ENCODE measurements around the gene MINDY4.

DNA sequence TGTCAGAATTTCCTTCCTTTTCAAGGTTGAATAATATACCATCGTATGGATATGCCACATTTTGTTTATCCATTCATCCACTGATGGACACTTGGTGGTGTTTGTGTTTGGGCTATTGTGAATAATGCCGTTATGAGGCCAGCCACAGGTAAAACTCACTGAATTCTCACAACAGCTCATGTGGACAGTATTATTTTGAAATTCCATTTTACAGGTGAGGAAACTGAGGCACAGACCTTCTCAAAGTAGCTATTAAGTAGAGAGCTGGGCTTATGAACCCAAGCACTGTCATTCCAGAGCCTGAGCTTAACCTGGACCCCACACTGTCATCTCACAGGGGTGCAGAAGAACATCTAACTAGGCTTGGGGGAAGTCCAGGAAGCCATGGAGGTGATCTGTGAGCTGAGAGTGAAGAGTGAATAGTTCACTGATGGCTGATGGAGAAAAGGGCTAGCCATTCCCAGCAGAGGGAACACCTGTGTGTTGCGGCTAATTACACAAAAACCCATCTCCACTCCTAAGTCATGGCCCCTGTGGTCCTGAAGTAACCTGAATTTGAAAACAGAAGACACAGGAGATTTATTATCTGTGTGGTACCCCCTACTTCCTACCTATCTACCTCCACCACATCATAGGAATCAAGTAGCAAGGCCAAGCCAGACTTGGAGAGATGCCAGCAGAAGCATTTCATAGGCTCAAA lies 10.6 kb upstream of the MINDY4 start:
- TF ChIP-seq MYC (IDR thresholded peaks at IDR 0.05; ENCODE audit: insufficient read depth, insufficient read length, insufficient replicate concordance, low read length, severe bottlenecking): no peak
- TF ChIP-seq TCF7 (IDR thresholded peaks at IDR 0.05; ENCODE audit: borderline replicate concordance): no peak
- TF ChIP-seq SP1 (IDR thresholded peaks at IDR 0.05; ENCODE audit: low read depth, low read length): no peak
- TF ChIP-seq RAD21 (IDR thresholded peaks at IDR 0.05; ENCODE audit: insufficient read depth, low read depth, low read length): no peak
- TF ChIP-seq ESRRA (IDR thresholded peaks at IDR 0.05; ENCODE audit: low read length): no peak
- TF ChIP-seq, protein P1, sequence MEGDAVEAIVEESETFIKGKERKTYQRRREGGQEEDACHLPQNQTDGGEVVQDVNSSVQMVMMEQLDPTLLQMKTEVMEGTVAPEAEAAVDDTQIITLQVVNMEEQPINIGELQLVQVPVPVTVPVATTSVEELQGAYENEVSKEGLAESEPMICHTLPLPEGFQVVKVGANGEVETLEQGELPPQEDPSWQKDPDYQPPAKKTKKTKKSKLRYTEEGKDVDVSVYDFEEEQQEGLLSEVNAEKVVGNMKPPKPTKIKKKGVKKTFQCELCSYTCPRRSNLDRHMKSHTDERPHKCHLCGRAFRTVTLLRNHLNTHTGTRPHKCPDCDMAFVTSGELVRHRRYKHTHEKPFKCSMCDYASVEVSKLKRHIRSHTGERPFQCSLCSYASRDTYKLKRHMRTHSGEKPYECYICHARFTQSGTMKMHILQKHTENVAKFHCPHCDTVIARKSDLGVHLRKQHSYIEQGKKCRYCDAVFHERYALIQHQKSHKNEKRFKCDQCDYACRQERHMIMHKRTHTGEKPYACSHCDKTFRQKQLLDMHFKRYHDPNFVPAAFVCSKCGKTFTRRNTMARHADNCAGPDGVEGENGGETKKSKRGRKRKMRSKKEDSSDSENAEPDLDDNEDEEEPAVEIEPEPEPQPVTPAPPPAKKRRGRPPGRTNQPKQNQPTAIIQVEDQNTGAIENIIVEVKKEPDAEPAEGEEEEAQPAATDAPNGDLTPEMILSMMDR (IDR thresholded peaks at IDR 0.05 in 2 of 3, conservative IDR thresholded peaks at IDR 0.05 in 1 of 3; ENCODE audit: control insufficient read depth in 2 of 3, extremely low read depth in 1 of 3, insufficient read depth in 1 of 3, low read depth in 3 of 3, low read length in 3 of 3): no peak
- TF ChIP-seq YY1 (IDR thresholded peaks at IDR 0.05; ENCODE audit: low read depth, low read length): no peak
- TF ChIP-seq RCOR1 (conservative IDR thresholded peaks at IDR 0.05; ENCODE audit: low read depth, low read length): no peak
- no peak for TF ChIP-seq POLR2A (IDR thresholded peaks at IDR 0.05; ENCODE audit: low read depth, low read length)
- TF ChIP-seq, protein P2, sequence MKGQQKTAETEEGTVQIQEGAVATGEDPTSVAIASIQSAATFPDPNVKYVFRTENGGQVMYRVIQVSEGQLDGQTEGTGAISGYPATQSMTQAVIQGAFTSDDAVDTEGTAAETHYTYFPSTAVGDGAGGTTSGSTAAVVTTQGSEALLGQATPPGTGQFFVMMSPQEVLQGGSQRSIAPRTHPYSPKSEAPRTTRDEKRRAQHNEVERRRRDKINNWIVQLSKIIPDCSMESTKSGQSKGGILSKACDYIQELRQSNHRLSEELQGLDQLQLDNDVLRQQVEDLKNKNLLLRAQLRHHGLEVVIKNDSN (IDR thresholded peaks at IDR 0.05; ENCODE audit: borderline replicate concordance, extremely low read length, insufficient read depth, low read depth, low read length): no peak
